Ishikawa (cell line): Measurements from ENCODE around the gene NDUFA6.

Source experiments
- CEBPB ChIP-seq: IDR thresholded peaks from 2 replicates; pipeline ENCODE4 v1.6.1; 2012
- CREB1 ChIP-seq: IDR thresholded peaks from 2 replicates; pipeline ENCODE4 v1.6.1; 2012; ENCODE audit warnings: low read depth
- EGR1 ChIP-seq: IDR thresholded peaks from 2 replicates; pipeline ENCODE4 v1.6.1; 2012
- EP300 ChIP-seq: IDR thresholded peaks from 2 replicates; pipeline ENCODE4 v1.6.1; 2012; ENCODE audit warnings: borderline replicate concordance
- FOXM1 ChIP-seq: IDR thresholded peaks from 2 replicates; pipeline ENCODE4 v1.6.1; 2012; ENCODE audit warnings: low read depth, borderline replicate concordance
- MAX ChIP-seq: IDR thresholded peaks from 2 replicates; pipeline ENCODE4 v1.6.1; 2012
- NFIC ChIP-seq: IDR thresholded peaks from 2 replicates; pipeline ENCODE4 v1.6.1; 2012
- RAD21 ChIP-seq: IDR thresholded peaks from 2 replicates; pipeline ENCODE4 v1.6.1; 2012; ENCODE audit warnings: low read depth
- REST ChIP-seq: IDR thresholded peaks from 2 replicates; pipeline ENCODE4 v1.6.1; 2012; ENCODE audit warnings: low read depth, mild to moderate bottlenecking
- TAF1 ChIP-seq: IDR thresholded peaks from 2 replicates; pipeline ENCODE4 v1.6.1; 2012; ENCODE audit warnings: low read depth, mild to moderate bottlenecking
- TCF12 ChIP-seq: IDR thresholded peaks from 2 replicates; pipeline ENCODE4 v1.6.1; 2012; ENCODE audit warnings: low read depth
- TEAD4 ChIP-seq: IDR thresholded peaks from 2 replicates; pipeline ENCODE4 v1.6.1; 2012
- YY1 ChIP-seq: IDR thresholded peaks from 2 replicates; pipeline ENCODE4 v1.6.1; 2012; ENCODE audit warnings: low read depth
- ZBTB7A ChIP-seq: IDR thresholded peaks from 2 replicates; pipeline ENCODE4 v1.6.1; 2012; ENCODE audit warnings: low read depth
- TF ChIP-seq, protein P1 (sequence below): IDR thresholded peaks from 2 replicates; pipeline ENCODE4 v1.6.1; 2012

The NDUFA6 gene

DNA sequence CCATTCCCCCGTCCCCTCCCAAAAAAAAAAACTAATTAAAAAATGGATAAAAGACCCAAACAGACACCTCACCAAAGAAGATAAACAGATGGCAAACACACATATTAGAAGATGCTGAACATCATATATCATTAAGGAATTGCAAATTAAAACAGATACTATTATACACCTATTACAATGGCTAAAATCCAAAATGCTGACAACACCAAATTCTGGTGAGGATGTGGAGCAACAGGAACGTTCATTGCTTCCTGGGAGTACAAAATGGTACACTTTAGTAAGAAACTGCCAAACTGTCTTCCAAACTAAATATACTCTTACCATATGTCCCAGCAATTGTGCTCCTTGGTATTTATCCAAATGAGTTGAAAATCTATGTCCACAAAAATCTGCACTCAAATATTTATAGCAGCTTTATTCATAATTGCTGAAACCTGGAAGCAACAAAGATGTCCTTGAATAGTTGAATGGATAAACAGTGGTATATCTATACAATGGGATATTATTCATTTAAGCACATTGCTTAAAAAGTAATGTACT, 39.9 kb downstream of the NDUFA6 start:
- TF ChIP-seq REST (no peak), MAX (no peak), YY1 (no peak), TCF12 (no peak), NFIC (no peak), RAD21 (no peak), FOXM1 (no peak), EGR1 (no peak), TAF1 (no peak), CREB1 (no peak), ZBTB7A (no peak)
- TF ChIP-seq, protein P1, sequence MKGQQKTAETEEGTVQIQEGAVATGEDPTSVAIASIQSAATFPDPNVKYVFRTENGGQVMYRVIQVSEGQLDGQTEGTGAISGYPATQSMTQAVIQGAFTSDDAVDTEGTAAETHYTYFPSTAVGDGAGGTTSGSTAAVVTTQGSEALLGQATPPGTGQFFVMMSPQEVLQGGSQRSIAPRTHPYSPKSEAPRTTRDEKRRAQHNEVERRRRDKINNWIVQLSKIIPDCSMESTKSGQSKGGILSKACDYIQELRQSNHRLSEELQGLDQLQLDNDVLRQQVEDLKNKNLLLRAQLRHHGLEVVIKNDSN, result no peak

GRCh38 chr22:42041784-42042183, 48.8 kb downstream of the NDUFA6 start:
- no peak for TF ChIP-seq FOXM1
- no peak for TF ChIP-seq MAX
- no peak for TF ChIP-seq EP300
- no peak for TF ChIP-seq ZBTB7A
- no peak for TF ChIP-seq YY1
- TF ChIP-seq REST, result no peak
- TF ChIP-seq TEAD4, result no peak
- TF ChIP-seq TCF12, result no peak
- no peak for TF ChIP-seq CREB1

GRCh38 chr22:42039271-42039670, 51.3 kb downstream of the NDUFA6 start:
- TF ChIP-seq EGR1 (no peak), CREB1 (no peak), TAF1 (no peak), TCF12 (no peak), REST (no peak), NFIC (no peak), TEAD4 (no peak), RAD21 (no peak), EP300 (no peak), MAX (no peak), ZBTB7A (no peak), FOXM1 (no peak), YY1 (no peak), CEBPB (no peak)
- TF ChIP-seq, protein P1, result no peak
